Transverse colon (tissue), 4 donors: ENCODE measurements around the gene GPHA2. TPM values are rescaled to one million over a fixed set of nuclear protein-coding genes. Genes with fewer than 3 reads are reported as not detected.

Experiments used
- DNase-seq: peaks from one replicate; pipeline ENCODE4 v3.0.0-alpha.2; 2019
- H3K27ac ChIP-seq, 4 donors: fragments of 200-600 bp; sonication (generic); 2 replicates each; pipeline ENCODE4 v1.5.1; 2016 to 2018; ENCODE audit warnings: inconsistent platforms in 4 of 4
- H3K27me3 ChIP-seq: fragments of 200-600 bp; sonication (generic); 2 replicates; pipeline ENCODE4 v1.5.1; 2017; ENCODE audit warnings: inconsistent platforms
- H3K36me3 ChIP-seq, 4 donors: fragments of 200-600 bp; sonication (generic); 2 replicates each; pipeline ENCODE4 v1.5.1; 2017 to 2019; ENCODE audit warnings: inconsistent platforms in 4 of 4
- H3K4me1 ChIP-seq, 4 donors: fragments of 200-600 bp; sonication (generic); 2 replicates each; pipeline ENCODE4 v1.5.1; 2017 to 2020; ENCODE audit warnings: inconsistent platforms in 4 of 4
- H3K4me3 ChIP-seq, 4 donors: fragments of 200-600 bp; sonication (generic); 1 replicate in 1 of 4; 2 replicates in 3 of 4; pipeline versions ENCODE4 v1.5.1 to v1.6.1; 2017 to 2019; ENCODE audit warnings: inconsistent platforms in 4 of 4
- H3K9me3 ChIP-seq, 2 donors: fragments of 200-600 bp; sonication (generic); 2 replicates each; pipeline ENCODE4 v1.5.1; 2017 to 2019; ENCODE audit warnings: inconsistent platforms in 2 of 2
- CTCF ChIP-seq, 5 experiments: fragments of 200-600 bp in 3 of 5; fragments of 450-650 bp in 2 of 5; sonication (generic) in 3 of 5; IDR thresholded peaks; 1 replicate in 2 of 5; 2 replicates in 3 of 5; pipeline ENCODE4 v1.5.1; 2016 to 2017; ENCODE audit warnings: antibody characterized with exemption in 5 of 5, inconsistent platforms in 3 of 5, mild to moderate bottlenecking in 2 of 5, moderate library complexity in 1 of 5
- EP300 ChIP-seq: sonication (generic); formaldehyde crosslinking; IDR thresholded peaks from one replicate; pipeline ENCODE4 v1.6.1; 2017; ENCODE audit warnings: antibody characterized with exemption, low read depth
- POLR2A ChIP-seq: fragments of 450-650 bp; IDR thresholded peaks from one replicate; pipeline ENCODE4 v1.6.1; 2016; ENCODE audit warnings: antibody characterized with exemption, mild to moderate bottlenecking, moderate library complexity
- POLR2AphosphoS5 ChIP-seq, 3 donors: sonication (generic); formaldehyde crosslinking; IDR thresholded peaks; one replicate each; pipeline ENCODE4 v1.6.1; 2016; ENCODE audit warnings: antibody characterized with exemption in 3 of 3
- WGBS, 2 donors: methylation state at CpG; one replicate each; pipeline ENCODE4 v1.1.5; 2018; ENCODE audit warnings: low coverage in 1 of 2; 5-methylcytosine and 5-hydroxymethylcytosine counted together
- in situ Hi-C, 4 donors: fragments of 200-750 bp; cut with MboI; loops; one replicate each; pipeline versions ENCODE4 v1.15.0 to v1.15.1; 2017; ENCODE audit warnings: low sequenced_read_pairs in 3 of 4, low pct_ligation_motif_present in 1 of 4, low pct_unique_long_range_greater_than_20kb in 1 of 4
- intact Hi-C: fragments of 100-400 bp; cut with DNase I; formaldehyde crosslinking; loops from one replicate; pipeline ENCODE4 v1.15.1; 2023; ENCODE audit warnings: low total_unique reads
- total RNA-seq, 4 donors: library from RNA; depleted of rRNA; stranded (reverse); fragments of >200 nt; gene quantifications; one replicate each; pipeline ENCODE4 v1.1.0, GENCODE V29; 2016

GPHA2 gene
- total RNA-seq, 4 donors from 2014 or later, result 6.0 TPM; not detected in 3

DNA sequence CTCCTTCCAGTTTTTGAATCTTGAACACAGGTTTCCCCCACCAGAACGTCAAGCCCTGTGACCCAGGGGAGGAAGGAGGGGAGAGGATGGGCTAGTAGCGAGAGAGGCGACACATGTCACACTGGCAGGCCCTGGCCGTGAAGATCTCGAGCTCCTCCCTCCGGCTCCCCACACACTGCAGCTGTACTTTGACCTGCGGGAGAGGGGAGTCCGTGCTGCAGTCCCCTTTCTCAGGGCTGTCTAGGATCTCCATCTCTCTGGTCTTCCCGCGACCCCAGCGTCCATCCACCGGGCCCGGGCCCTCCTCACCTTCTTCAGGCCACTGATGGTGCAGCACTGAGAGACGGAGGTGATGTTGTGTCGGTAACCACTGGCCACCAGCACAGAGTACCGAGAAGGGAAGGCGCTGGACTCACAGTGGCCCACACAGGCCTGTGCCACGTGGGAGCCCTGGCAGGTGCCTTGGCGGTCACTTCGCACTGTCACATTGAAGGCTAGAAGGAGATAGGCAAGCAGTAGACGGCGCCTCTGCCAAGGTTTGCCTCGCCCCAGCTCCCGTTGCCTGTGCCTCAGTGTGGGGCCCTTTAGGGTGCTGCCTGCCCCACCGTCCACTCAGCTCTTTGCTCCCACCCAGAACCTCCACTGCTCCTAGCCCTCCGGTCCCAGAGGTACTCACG, 873 bp downstream of the GPHA2 start:
- Histone ChIP-seq H3K27ac (no peak overlapping the region), H3K4me1 (no peaks in the 10 kb centered on the region), H3K9me3 (no peaks in the 10 kb centered on the region), H3K36me3 (peaks cover 0 to 23% (median 8%) of the 10 kb centered on the region in 4 donors), H3K4me3 (no peak overlapping the region), H3K27me3 (no peaks in the 10 kb centered on the region)
- 82% methylated on average over 25 of the region's 27 CpGs; no CpG with 5 or more reads in 1 of the 2 donors for WGBS, 2 donors
- in situ Hi-C loops, result no loop called here
- DNase-seq, result no peak
- TF ChIP-seq POLR2A, result no peak
- TF ChIP-seq CTCF (IDR thresholded peaks at IDR 0.05), result no peak
- no peak for TF ChIP-seq POLR2AphosphoS5 (IDR thresholded peaks at IDR 0.05)
- TF ChIP-seq EP300, result no peak
- intact Hi-C loops, result no loop called here

GRCh38 chr11:64933935-64934681, 1.6 kb downstream of the GPHA2 start:
- Histone ChIP-seq H3K27ac (no peak overlapping the region), H3K36me3 (peaks cover 0 to 23% (median 11%) of the 10 kb centered on the region in 4 donors)

GRCh38 chr11:64933213-64933934, 2.3 kb downstream of the GPHA2 start:
- Histone ChIP-seq H3K36me3 (peaks cover 0 to 24% (median 12%) of the 10 kb centered on the region in 4 donors), H3K9me3 (no peaks in the 10 kb centered on the region), H3K27me3 (no peaks in the 10 kb centered on the region), H3K4me3 (no peak overlapping the region), H3K27ac (no peak overlapping the region), H3K4me1 (no peaks in the 10 kb centered on the region)
- 83 to 86% methylated on average over 4 to 10 of the region's 12 CpGs for WGBS, 2 donors
- DNase-seq, result no peak
- intact Hi-C loops, result no loop called here
- no peak for TF ChIP-seq CTCF (IDR thresholded peaks at IDR 0.05)
- in situ Hi-C loops, result no loop called here

More at GRCh38 chr11:64933935-64934681, 1.6 kb downstream of the GPHA2 start:
- Histone ChIP-seq H3K4me1 (no peaks in the 10 kb centered on the region), H3K27me3 (no peaks in the 10 kb centered on the region), H3K4me3 (no peak overlapping the region), H3K9me3 (no peaks in the 10 kb centered on the region)
- intact Hi-C loops, result no loop called here
- no peak for TF ChIP-seq POLR2AphosphoS5 (IDR thresholded peaks at IDR 0.05)
- no peak for TF ChIP-seq CTCF (IDR thresholded peaks at IDR 0.05)
- TF ChIP-seq EP300, result no peak
- no peak for TF ChIP-seq POLR2A
- no peak for DNase-seq
- in situ Hi-C loops, result no loop called here
- WGBS, 2 donors, result 87 to 92% methylated on average over 6 to 10 of the region's 10 CpGs

DNA sequence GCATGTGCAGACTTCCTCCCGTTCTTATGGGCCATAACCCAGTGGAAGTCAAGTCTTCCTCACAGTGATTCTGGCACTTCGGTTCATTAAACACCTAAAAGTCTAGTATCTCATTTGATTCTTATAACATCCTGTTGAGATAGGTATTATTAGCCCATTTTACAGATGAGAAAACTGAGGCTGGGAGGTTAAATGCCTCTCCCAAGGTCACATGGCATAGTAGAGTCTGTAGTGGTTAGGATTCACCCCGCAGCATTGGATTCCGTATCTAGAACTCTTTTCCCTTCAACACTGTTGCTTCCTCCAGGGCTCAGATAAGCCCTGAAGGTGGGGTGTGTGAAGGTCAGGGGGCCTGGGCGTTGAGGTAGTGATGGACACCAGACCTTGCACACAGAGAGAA, 3.4 kb downstream of the GPHA2 start:
- Histone ChIP-seq H3K4me1 (no peaks in the 10 kb centered on the region), H3K4me3 (no peak overlapping the region), H3K9me3 (no peaks in the 10 kb centered on the region), H3K27ac (no peak overlapping the region), H3K36me3 (peaks cover 0 to 26% (median 12%) of the 10 kb centered on the region in 4 donors), H3K27me3 (no peaks in the 10 kb centered on the region)
- WGBS, 2 donors, result 71 to 88% methylated on average over 3 to 5 of the region's 5 CpGs
- no peak for DNase-seq
- TF ChIP-seq POLR2A, result no peak
- no peak for TF ChIP-seq EP300
- TF ChIP-seq CTCF (IDR thresholded peaks at IDR 0.05), result no peak
- no peak for TF ChIP-seq POLR2AphosphoS5 (IDR thresholded peaks at IDR 0.05)
- in situ Hi-C loops, result no loop called here
- intact Hi-C loops, result no loop called here
